Sigmoid colon (tissue), 4 donors: ENCODE results near the gene INTS4.

Experiments used
- EP300 ChIP-seq, 4 donors: sonication (generic); formaldehyde crosslinking; IDR thresholded peaks; one replicate each; pipeline ENCODE4 v1.6.1; 2017; ENCODE audit warnings: antibody characterized with exemption in 4 of 4
- TF ChIP-seq, protein P1 (sequence below), 4 experiments: fragments of 450-650 bp in 3 of 4; fragments of 200-600 bp in 1 of 4; IDR thresholded peaks; one replicate each; pipeline ENCODE4 v1.5.1; 2016 to 2019; ENCODE audit warnings: antibody characterized with exemption in 4 of 4, mild to moderate bottlenecking in 3 of 4, moderate library complexity in 2 of 4

DNA sequence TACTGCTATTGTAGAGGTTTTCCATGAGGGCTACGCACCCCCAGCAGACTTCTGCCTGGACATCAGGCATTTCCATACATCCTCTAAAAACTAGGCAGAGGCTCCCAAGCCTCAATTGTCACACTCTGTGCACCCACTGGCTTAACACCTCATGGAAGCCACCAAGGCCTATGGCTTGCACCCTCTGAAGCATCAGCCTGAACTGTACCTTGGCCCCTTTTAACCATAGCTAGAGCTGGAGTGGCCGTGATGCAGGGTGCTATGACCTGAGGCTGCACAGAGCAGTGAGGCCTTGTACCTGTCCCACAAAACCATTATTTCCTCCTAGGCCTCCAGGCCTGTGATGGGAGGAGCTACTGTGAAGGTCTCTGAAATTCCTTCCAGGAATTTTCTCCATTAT is 139.6 kb downstream of the INTS4 start:
- TF ChIP-seq, protein P1, sequence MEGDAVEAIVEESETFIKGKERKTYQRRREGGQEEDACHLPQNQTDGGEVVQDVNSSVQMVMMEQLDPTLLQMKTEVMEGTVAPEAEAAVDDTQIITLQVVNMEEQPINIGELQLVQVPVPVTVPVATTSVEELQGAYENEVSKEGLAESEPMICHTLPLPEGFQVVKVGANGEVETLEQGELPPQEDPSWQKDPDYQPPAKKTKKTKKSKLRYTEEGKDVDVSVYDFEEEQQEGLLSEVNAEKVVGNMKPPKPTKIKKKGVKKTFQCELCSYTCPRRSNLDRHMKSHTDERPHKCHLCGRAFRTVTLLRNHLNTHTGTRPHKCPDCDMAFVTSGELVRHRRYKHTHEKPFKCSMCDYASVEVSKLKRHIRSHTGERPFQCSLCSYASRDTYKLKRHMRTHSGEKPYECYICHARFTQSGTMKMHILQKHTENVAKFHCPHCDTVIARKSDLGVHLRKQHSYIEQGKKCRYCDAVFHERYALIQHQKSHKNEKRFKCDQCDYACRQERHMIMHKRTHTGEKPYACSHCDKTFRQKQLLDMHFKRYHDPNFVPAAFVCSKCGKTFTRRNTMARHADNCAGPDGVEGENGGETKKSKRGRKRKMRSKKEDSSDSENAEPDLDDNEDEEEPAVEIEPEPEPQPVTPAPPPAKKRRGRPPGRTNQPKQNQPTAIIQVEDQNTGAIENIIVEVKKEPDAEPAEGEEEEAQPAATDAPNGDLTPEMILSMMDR (IDR thresholded peaks at IDR 0.05), result no peak
- no peak for TF ChIP-seq EP300 (IDR thresholded peaks at IDR 0.05)
